HG03097 (cell line): ENCODE data around the gene CABYR.
"Not testable (repeated sequence)": the region's sequence is repeated elsewhere in the genome, so short reads cannot be mapped to it uniquely, and the experiment has no call there.

ENCODE experiments used
- ATAC-seq: cut with Tn5 transposase; IDR thresholded peaks from one replicate; pipeline ENCODE4 v1.9.1; 2021; ENCODE audit not compliant: unreplicated experiment, low FRiP score

CABYR gene

GRCh38 chr18:24127735-24128134 is 11.1 kb upstream of the CABYR start:
- ATAC-seq = no peak

- no peak for ATAC-seq
Observed at GRCh38 chr18:24128700-24129099, 10.2 kb upstream of the CABYR start.

- ATAC-seq = no peak
Observed at GRCh38 chr18:24130494-24130893, 8.4 kb upstream of the CABYR start.

- ATAC-seq = no peak
Observed at GRCh38 chr18:24136967-24137373, 1.9 kb upstream of the CABYR start.

- peak; percentile 15 for ATAC-seq
Observed at GRCh38 chr18:24138409-24138788, 463 bp upstream of the CABYR start.

- ATAC-seq = no peak
Observed at GRCh38 chr18:24140697-24141096, 1.8 kb downstream of the CABYR start.

GRCh38 chr18:24142376-24142775 is 3.5 kb downstream of the CABYR start:
- ATAC-seq = no peak

- not testable (repeated sequence) for ATAC-seq
Observed at GRCh38 chr18:24149591-24149990, 10.7 kb downstream of the CABYR start.

GRCh38 chr18:24153397-24153796 is 14.5 kb downstream of the CABYR start:
- no peak for ATAC-seq

- no peak for ATAC-seq
Observed at GRCh38 chr18:24157855-24158254, 19.0 kb downstream of the CABYR start.

GRCh38 chr18:24160086-24160485 is 21.2 kb downstream of the CABYR start:
- ATAC-seq = no peak

- ATAC-seq = no peak
Observed at GRCh38 chr18:24161304-24161703, 22.4 kb downstream of the CABYR start.

GRCh38 chr18:24168496-24168895 is 29.6 kb downstream of the CABYR start:
- no peak for ATAC-seq

GRCh38 chr18:24170360-24170759 is 31.5 kb downstream of the CABYR start:
- no peak for ATAC-seq

GRCh38 chr18:24173997-24174396 is 35.1 kb downstream of the CABYR start:
- ATAC-seq = no peak

- ATAC-seq = peak; percentile 74
Observed at GRCh38 chr18:24176727-24177416, 38.0 kb downstream of the CABYR start.

- ATAC-seq = no peak
Observed at GRCh38 chr18:24177499-24178133, 38.8 kb downstream of the CABYR start.

GRCh38 chr18:24180048-24180447 is 41.2 kb downstream of the CABYR start:
- ATAC-seq = no peak

GRCh38 chr18:24181806-24182205 is 42.9 kb downstream of the CABYR start:
- no peak for ATAC-seq

- no peak for ATAC-seq
Observed at GRCh38 chr18:24185805-24186204, 46.9 kb downstream of the CABYR start.

GRCh38 chr18:24187049-24187448 is 48.2 kb downstream of the CABYR start:
- no peak for ATAC-seq

GRCh38 chr18:24187689-24188088 is 48.8 kb downstream of the CABYR start:
- ATAC-seq = no peak
